OCI-LY3 (cell line): ENCODE results near the gene C9orf153.

Experiments
- EZH2phosphoT487 ChIP-seq: fragments of 200-600 bp; shearing (Covaris generic); IDR thresholded peaks from 2 replicates; pipeline ENCODE4 v1.6.1; 2018; ENCODE audit warnings: antibody characterized with exemption, mixed run types, low read depth
- TF ChIP-seq, protein P1 (sequence below): fragments of 200-600, 300-600 bp; sonication (generic); IDR thresholded peaks from 2 replicates; pipeline ENCODE4 v1.5.1; 2014; ENCODE audit warnings: antibody characterized with exemption, low read length, low read depth

GRCh38 chr9:86193088-86193487, 66.4 kb downstream of the C9orf153 start:
- TF ChIP-seq, protein P1, sequence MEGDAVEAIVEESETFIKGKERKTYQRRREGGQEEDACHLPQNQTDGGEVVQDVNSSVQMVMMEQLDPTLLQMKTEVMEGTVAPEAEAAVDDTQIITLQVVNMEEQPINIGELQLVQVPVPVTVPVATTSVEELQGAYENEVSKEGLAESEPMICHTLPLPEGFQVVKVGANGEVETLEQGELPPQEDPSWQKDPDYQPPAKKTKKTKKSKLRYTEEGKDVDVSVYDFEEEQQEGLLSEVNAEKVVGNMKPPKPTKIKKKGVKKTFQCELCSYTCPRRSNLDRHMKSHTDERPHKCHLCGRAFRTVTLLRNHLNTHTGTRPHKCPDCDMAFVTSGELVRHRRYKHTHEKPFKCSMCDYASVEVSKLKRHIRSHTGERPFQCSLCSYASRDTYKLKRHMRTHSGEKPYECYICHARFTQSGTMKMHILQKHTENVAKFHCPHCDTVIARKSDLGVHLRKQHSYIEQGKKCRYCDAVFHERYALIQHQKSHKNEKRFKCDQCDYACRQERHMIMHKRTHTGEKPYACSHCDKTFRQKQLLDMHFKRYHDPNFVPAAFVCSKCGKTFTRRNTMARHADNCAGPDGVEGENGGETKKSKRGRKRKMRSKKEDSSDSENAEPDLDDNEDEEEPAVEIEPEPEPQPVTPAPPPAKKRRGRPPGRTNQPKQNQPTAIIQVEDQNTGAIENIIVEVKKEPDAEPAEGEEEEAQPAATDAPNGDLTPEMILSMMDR: no peak
- no peak for TF ChIP-seq EZH2phosphoT487
